Tibial nerve (tissue), 4 donors: ENCODE data around the gene SSC4D. TPM values are rescaled to one million over a fixed set of nuclear protein-coding genes. Genes with fewer than 3 reads are reported as not detected.

Experiments
- DNase-seq, 2 donors: peaks; one replicate each; pipeline ENCODE4 v3.0.0-alpha.2; 2019; ENCODE audit warnings: low spot score in 2 of 2
- H3K27ac ChIP-seq, 4 donors: fragments of 200-600 bp; sonication (generic) in 3 of 4; one replicate each; pipeline ENCODE4 v1.5.1; 2017 to 2019; ENCODE audit warnings: mild to moderate bottlenecking in 1 of 4
- H3K27me3 ChIP-seq, 2 donors: fragments of 200-600 bp; sonication (generic) in 1 of 2; one replicate each; pipeline versions ENCODE4 v1.5.1 to v1.6.0; 2017 to 2019
- H3K36me3 ChIP-seq, 3 donors: fragments of 200-600 bp; sonication (generic); one replicate each; pipeline ENCODE4 v1.5.1; 2018 to 2019
- H3K4me1 ChIP-seq, 4 donors: fragments of 200-600 bp; sonication (generic) in 3 of 4; one replicate each; pipeline ENCODE4 v1.5.1; 2017 to 2019
- H3K4me3 ChIP-seq, 4 donors: fragments of 200-600 bp; sonication (generic) in 3 of 4; one replicate each; pipeline ENCODE4 v1.5.1; 2017 to 2019; ENCODE audit warnings: mild to moderate bottlenecking in 1 of 4, moderate library complexity in 1 of 4
- H3K9me3 ChIP-seq, 4 donors: fragments of 200-600 bp; sonication (generic) in 3 of 4; one replicate each; pipeline ENCODE4 v1.5.1; 2017 to 2019
- EP300 ChIP-seq, 2 donors: sonication (generic); formaldehyde crosslinking; IDR thresholded peaks; one replicate each; pipeline ENCODE4 v1.6.1; 2017; ENCODE audit warnings: antibody characterized with exemption in 2 of 2, mild to moderate bottlenecking in 1 of 2
- POLR2A ChIP-seq, 2 donors: fragments of 450-650 bp; IDR thresholded peaks; one replicate each; pipeline ENCODE4 v1.6.1; 2017; ENCODE audit warnings: antibody characterized with exemption in 2 of 2, mild to moderate bottlenecking in 2 of 2, moderate library complexity in 2 of 2
- WGBS, 2 donors: methylation state at CpG; one replicate each; pipeline ENCODE4 v1.1.5; 2018; 5-methylcytosine and 5-hydroxymethylcytosine counted together
- total RNA-seq, 4 donors: library from RNA; depleted of rRNA; stranded (reverse); fragments of >200 nt; gene quantifications; one replicate each; pipeline ENCODE4 v1.1.0, GENCODE V29; 2016
- TF ChIP-seq, protein P1 (sequence below), 5 experiments: fragments of 200-600 bp in 3 of 5; fragments of 450-650 bp in 2 of 5; sonication (generic) in 3 of 5; IDR thresholded peaks; one replicate each; pipeline ENCODE4 v1.5.1; 2016 to 2019; ENCODE audit warnings: antibody characterized with exemption in 5 of 5, mild to moderate bottlenecking in 3 of 5, moderate library complexity in 2 of 5

The SSC4D gene
- total RNA-seq, 4 donors from 2014 or later = 0.84 TPM; not detected in 3

DNA sequence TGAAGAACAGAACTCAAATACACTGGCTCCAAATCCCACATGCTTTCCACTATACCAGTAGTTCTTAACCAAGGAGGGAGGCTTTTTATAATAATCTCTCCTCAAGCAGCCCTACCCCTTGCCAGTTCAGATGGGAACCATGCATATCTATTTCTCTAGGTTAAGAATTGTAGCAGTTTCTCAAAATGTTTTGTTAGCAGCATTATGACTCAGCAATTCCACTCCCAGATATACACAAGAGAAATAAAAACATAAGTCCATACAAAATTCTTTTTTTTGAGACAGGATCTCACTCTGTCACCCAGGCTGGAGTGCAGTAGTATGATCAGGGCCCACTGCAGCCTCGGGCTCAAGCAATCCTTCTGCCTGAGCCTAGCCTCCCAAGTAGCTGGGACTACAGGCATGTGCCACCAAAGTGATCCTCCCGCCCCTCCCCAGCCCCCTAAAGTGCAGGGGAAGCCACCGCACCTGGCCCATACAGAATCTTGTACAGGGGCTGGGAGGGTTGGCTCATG, 68.8 kb downstream of the SSC4D start:
- Histone ChIP-seq H3K27me3 (no peaks in the 10 kb centered on the region), H3K9me3 (no peaks in the 10 kb centered on the region), H3K27ac (peak overlapping the region in 2 of 4 donors; percentile 20 to 35), H3K4me3 (no peak overlapping the region), H3K4me1 (peaks cover 0 to 49% (median 5%) of the 10 kb centered on the region in 4 donors), H3K36me3 (peaks cover 0 to 41% (median 0%) of the 10 kb centered on the region in 3 donors)
- DNase-seq = no peak
- TF ChIP-seq EP300 (IDR thresholded peaks at IDR 0.05) (no peak), POLR2A (IDR thresholded peaks at IDR 0.05) (no peak)
- TF ChIP-seq, protein P1, sequence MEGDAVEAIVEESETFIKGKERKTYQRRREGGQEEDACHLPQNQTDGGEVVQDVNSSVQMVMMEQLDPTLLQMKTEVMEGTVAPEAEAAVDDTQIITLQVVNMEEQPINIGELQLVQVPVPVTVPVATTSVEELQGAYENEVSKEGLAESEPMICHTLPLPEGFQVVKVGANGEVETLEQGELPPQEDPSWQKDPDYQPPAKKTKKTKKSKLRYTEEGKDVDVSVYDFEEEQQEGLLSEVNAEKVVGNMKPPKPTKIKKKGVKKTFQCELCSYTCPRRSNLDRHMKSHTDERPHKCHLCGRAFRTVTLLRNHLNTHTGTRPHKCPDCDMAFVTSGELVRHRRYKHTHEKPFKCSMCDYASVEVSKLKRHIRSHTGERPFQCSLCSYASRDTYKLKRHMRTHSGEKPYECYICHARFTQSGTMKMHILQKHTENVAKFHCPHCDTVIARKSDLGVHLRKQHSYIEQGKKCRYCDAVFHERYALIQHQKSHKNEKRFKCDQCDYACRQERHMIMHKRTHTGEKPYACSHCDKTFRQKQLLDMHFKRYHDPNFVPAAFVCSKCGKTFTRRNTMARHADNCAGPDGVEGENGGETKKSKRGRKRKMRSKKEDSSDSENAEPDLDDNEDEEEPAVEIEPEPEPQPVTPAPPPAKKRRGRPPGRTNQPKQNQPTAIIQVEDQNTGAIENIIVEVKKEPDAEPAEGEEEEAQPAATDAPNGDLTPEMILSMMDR (IDR thresholded peaks at IDR 0.05) = no peak
- WGBS, 2 donors = 72 to 82% methylated on average over 3 of the region's 3 CpGs

Other genes starting within 250 kb of the SSC4D start
- gene SRRM3, start 207.8 kb downstream of the SSC4D start, total RNA-seq = 1 to 10 TPM in 3 of 4 donors, under 1 TPM in 1; 0.22 to 3.1 (median 2.4) TPM
- gene HSPB1, start 107.0 kb downstream of the SSC4D start, total RNA-seq = 100 to 1,000 TPM; 272 to 385 (median 324) TPM
- 10 to 100 TPM; 54.9 to 96.6 (median 81.7) TPM for gene YWHAG, start 50.7 kb downstream of the SSC4D start, total RNA-seq
- gene ZP3, start 15.3 kb upstream of the SSC4D start, total RNA-seq = 10 to 100 TPM in 1 of 4 donors, 1 to 10 TPM in 2, not detected in 1; 1.2 to 19.4 (median 2.4) TPM
- 10 to 100 TPM; 26.8 to 49.2 (median 33.7) TPM for gene DTX2, start 52.0 kb upstream of the SSC4D start, total RNA-seq
- 1 to 10 TPM; 2.1 to 8.6 (median 3.1) TPM for gene UPK3B, start 100.9 kb upstream of the SSC4D start, total RNA-seq
- under 1 TPM in 1 of 4 donors, not detected in 3; 0.98 TPM for gene SPDYE16, start 133.6 kb upstream of the SSC4D start, total RNA-seq
- gene POMZP3, start 217.6 kb upstream of the SSC4D start, total RNA-seq = 10 to 100 TPM in 1 of 4 donors, 1 to 10 TPM in 3; 7.5 to 15.7 (median 9.1) TPM